Muscle layer of colon (tissue), 2 donors: ENCODE results near the gene FMN2.
A peak's percentile ranks its signal among the peaks of the same experiment; 100 is the strongest.

Experiments
- H3K27ac ChIP-seq: one replicate; pipeline ENCODE4 v1.7.0; 2013; ENCODE audit warnings: low read depth, mild to moderate bottlenecking, low read length, moderate library complexity
- H3K27me3 ChIP-seq, 2 donors: one replicate each; pipeline ENCODE4 v1.7.0; 2013; ENCODE audit warnings: low read length in 2 of 2, mild to moderate bottlenecking in 2 of 2; ENCODE audit not compliant: insufficient read depth in 2 of 2, control insufficient read depth in 1 of 2
- H3K36me3 ChIP-seq: one replicate; pipeline ENCODE4 v1.7.0; 2013; ENCODE audit warnings: mild to moderate bottlenecking, low read length; ENCODE audit not compliant: insufficient read depth
- H3K4me1 ChIP-seq: one replicate; pipeline ENCODE4 v1.7.0; 2013; ENCODE audit warnings: mild to moderate bottlenecking, low read length; ENCODE audit not compliant: insufficient read depth
- H3K4me3 ChIP-seq, 2 donors: one replicate each; pipeline ENCODE4 v1.7.0; 2013; ENCODE audit warnings: low read length in 2 of 2, low read depth in 1 of 2, mild to moderate bottlenecking in 1 of 2, moderate library complexity in 1 of 2
- H3K9ac ChIP-seq: one replicate; pipeline ENCODE4 v1.7.0; 2013; ENCODE audit warnings: low read length
- H3K9me3 ChIP-seq: one replicate; pipeline ENCODE4 v1.7.0; 2013; ENCODE audit warnings: mild to moderate bottlenecking, low read length
- donor health status: abdominal sarcoma.
- donor health status: Adenocarcinoma of cecum.

FMN2 gene

DNA sequence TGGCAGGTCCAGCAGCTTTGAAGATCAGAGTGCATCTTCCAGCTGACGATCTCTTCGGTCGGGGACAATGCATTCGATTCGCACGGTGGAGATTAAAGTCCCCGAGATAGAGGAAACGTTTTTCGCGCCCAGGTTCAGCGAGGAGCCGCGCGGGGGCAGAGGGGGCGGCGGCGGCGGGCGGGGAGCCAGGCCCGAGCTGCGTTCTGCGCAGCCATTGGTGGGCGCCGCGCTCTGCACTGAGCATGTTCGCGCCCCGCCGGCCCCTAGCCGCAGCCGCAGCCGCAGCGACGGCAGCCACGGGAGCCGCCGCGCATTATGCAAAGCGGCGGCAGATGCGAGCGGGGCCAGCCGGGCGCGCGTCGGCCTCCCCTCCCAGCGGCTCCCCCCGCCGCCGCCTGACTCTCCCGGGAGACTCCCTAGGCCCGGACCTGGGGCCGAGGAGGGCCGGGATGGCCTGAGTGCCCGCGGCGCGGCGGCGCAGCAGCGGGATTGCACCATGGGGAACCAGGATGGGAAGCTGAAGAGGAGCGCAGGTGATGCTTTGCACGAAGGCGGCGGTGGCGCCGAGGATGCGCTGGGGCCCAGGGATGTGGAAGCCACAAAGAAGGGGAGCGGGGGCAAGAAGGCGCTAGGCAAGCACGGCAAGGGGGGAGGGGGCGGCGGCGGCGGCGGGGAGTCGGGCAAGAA is at the start of gene FMN2:
Gene FMN2 (plus strand): TSS at position 270 of the 687 bp plus-strand sequence. CDS start 227 bp downstream, at position 497.
- no peak within 1 kb of the TSS for H3K9ac ChIP-seq
- no peaks in the 10 kb centered on the region for H3K36me3 ChIP-seq
- peak within 1 kb of the TSS; percentile 60 to 79 for H3K4me3 ChIP-seq
- H3K9me3 ChIP-seq: no peaks in the 10 kb centered on the region
- peaks cover 0 to 9% of the 10 kb centered on the region in 2 donors for H3K27me3 ChIP-seq
- peaks cover 10% of the 10 kb centered on the region for H3K4me1 ChIP-seq
- H3K27ac ChIP-seq: peak within 1 kb of the TSS; percentile 70

DNA sequence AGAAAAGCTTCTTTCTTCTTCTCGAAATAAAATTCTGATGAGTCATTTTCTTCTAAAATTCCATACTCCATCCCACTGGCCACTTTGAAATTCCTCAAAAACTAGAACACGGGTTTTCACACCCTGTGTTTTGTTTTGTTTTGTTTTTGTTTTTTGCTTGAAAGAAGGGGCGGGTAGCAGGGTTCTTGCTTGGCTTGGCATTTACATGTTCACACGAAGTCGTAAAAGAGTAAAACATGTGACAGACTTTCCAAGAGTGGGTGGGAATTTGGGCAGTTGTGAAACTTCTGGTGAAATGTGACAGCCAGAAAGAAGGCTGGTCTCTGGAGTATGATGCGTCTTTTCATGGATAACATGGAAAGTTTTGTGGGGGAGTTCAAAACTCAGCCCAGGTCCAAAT is 47.1 kb upstream of the FMN2 start:
- Histone ChIP-seq H3K4me1 (no peaks in the 10 kb centered on the region), H3K9ac (no peak overlapping the region), H3K9me3 (no peaks in the 10 kb centered on the region), H3K36me3 (no peaks in the 10 kb centered on the region), H3K27ac (no peak overlapping the region), H3K27me3 (no peaks in the 10 kb centered on the region), H3K4me3 (no peak overlapping the region)

DNA sequence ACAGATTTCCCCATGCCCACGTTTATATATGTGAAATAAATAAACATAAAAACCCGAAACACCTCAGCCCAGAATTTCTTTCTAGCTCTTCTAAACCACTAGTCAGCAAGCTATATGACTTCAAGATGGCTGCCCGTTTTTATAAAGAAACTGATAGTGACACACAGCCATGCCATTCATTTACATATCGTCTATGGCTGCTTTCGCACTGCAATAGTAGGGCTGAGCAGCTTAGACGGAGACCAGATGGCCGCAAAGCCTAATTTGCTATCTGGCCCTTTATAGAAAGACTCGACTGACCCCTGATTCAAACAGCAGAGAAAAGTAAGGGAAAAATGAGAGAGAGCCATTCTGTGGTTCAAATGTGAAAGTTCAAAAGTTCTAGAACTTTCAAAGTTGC is 45.7 kb upstream of the FMN2 start:
- Histone ChIP-seq H3K9ac (no peak overlapping the region), H3K4me1 (no peaks in the 10 kb centered on the region), H3K9me3 (no peaks in the 10 kb centered on the region), H3K36me3 (no peaks in the 10 kb centered on the region), H3K27ac (no peak overlapping the region), H3K4me3 (no peak overlapping the region), H3K27me3 (no peaks in the 10 kb centered on the region)

DNA sequence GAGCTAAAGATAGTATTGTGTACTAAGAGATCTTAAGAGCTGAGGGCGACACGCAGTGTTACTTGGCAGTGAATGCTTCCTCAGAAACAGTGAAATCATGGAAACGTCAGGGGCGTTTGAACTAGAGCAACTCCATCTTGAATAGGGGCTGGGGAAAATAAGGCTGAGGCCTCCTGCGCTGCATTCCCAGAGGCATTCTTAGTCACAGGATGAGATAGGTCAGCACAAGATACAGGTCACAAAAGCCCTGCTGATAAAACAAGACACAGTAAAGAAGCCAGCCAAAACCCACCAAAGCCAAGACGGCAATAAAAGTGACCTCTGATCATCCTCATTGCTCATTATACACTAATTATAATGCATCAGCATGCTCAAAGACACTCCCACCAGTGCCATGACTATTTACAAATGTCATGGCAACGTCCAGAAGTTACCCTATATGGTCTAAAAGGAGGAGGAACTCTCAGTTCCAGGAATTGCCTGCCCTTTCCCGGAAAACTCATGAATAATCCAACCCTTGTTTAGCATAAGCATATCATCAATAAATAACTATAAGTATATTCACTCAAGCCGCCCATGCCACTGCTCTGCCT is 37.5 kb upstream of the FMN2 start:
- Histone ChIP-seq H3K27ac (no peak overlapping the region), H3K9ac (no peak overlapping the region), H3K9me3 (no peaks in the 10 kb centered on the region)

DNA sequence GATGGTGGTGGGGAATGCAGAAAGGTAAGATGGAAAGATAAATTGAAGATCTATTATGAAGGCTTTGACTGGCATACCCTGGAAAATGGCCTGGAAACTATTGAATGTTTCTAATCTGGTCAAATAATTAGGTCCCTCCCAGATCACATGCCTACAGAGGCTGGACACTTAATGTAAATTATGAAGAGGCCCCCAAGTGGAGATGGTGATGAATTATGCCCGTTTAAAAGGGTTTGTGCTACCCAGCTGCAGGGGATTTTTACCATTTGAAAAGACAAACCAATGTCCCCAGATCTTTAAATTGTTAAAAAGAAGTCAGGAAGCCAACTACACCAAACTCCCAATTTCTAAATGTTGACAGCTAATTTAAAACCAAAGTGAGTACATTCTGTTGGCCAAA is 35.7 kb upstream of the FMN2 start:
- no peak overlapping the region for H3K9ac ChIP-seq
- no peak overlapping the region for H3K4me3 ChIP-seq
- no peaks in the 10 kb centered on the region for H3K4me1 ChIP-seq
- H3K27ac ChIP-seq: no peak overlapping the region
- H3K27me3 ChIP-seq: no peaks in the 10 kb centered on the region
- H3K36me3 ChIP-seq: no peaks in the 10 kb centered on the region
- H3K9me3 ChIP-seq: no peaks in the 10 kb centered on the region

More for the DNA sequence above, 37.5 kb upstream of the FMN2 start:
- Histone ChIP-seq H3K4me1 (no peaks in the 10 kb centered on the region), H3K4me3 (no peak overlapping the region), H3K27me3 (no peaks in the 10 kb centered on the region), H3K36me3 (no peaks in the 10 kb centered on the region)

DNA sequence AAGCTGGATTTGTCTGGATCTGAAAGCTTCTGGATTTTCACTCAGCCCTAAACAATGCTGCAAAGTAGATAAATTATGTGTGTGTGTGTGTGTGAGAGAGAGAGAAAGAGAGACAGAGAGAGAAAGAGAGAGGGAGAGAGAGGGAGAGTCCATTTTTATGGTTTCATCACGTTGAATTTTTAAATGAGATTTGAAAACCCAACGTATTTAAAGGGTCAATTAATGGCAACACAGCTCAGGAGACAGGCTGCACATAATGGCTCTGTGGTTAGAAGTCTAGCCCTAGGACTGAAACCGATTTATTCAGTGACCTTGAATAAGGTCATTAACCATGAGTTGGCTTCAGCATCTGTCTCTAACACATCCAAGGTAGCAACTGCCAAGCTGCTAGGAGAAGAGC is 35.3 kb upstream of the FMN2 start:
- Histone ChIP-seq H3K27ac (no peak overlapping the region), H3K27me3 (no peaks in the 10 kb centered on the region), H3K4me3 (no peak overlapping the region), H3K9me3 (no peaks in the 10 kb centered on the region), H3K9ac (no peak overlapping the region), H3K4me1 (no peaks in the 10 kb centered on the region), H3K36me3 (no peaks in the 10 kb centered on the region)

DNA sequence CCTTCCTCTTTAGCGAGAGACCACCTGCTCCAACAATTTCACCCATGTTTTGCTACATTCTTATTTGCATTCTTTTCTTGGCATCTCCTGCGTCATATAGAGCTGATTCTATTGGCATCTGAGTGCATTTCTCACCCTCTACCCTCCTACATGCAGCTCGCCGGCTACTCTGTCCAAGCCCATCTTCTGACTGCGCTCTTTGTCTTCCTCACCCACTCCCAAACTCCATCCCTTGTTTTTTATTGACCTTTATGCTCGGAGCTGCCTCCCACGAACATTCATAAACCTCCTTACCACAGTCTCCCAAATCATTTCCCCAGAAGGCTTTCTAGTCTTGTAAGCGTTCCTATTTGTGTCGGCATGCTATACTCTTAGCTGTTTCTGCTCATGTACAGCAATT is 33.6 kb upstream of the FMN2 start:
- no peak overlapping the region for H3K27ac ChIP-seq
- no peaks in the 10 kb centered on the region for H3K4me1 ChIP-seq
- no peak overlapping the region for H3K4me3 ChIP-seq
- no peaks in the 10 kb centered on the region for H3K9me3 ChIP-seq
- H3K36me3 ChIP-seq: no peaks in the 10 kb centered on the region
- no peaks in the 10 kb centered on the region for H3K27me3 ChIP-seq
- no peak overlapping the region for H3K9ac ChIP-seq

DNA sequence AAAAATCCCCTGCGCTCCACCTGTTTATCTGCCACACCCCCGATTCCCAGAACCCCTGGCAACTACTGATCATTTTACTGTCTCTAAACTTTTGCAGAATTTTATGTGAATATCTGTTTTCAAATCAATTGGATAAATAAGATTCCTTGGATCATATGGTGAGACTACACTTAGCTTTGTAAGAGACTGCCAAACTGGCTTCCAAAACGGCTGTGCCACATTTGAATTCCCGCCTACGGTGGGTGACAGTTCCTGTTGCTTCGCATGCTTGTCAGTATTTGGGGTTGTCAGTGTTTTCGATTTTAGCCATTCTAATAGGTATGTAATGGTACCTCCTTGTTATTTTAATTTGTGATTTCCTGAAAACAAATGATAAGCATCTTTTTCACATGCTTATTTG is 22.7 kb upstream of the FMN2 start:
- Histone ChIP-seq H3K27ac (no peak overlapping the region), H3K4me1 (no peaks in the 10 kb centered on the region), H3K9me3 (no peaks in the 10 kb centered on the region), H3K9ac (no peak overlapping the region), H3K4me3 (no peak overlapping the region), H3K36me3 (no peaks in the 10 kb centered on the region), H3K27me3 (no peaks in the 10 kb centered on the region)

DNA sequence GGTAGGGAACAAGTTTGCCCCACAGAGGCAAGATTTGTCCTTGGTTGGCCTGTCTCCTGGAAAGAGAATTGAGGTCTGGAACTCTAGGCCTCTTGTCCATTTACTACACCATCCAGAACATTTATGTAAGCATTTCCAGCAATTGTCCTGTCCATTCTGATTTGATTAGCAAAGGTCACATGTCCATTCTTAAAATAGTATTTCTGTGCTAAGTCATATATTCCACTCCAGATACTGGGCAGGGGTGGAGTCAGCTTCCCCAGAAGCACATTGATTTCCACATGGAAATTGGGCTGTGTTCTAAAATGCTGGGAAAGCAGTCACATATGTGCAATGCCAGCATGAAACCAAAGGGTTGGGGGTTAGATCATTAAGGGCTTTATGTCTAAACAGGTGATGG is 21.5 kb upstream of the FMN2 start:
- no peaks in the 10 kb centered on the region for H3K9me3 ChIP-seq
- no peak overlapping the region for H3K9ac ChIP-seq
- no peaks in the 10 kb centered on the region for H3K4me1 ChIP-seq
- H3K27ac ChIP-seq: no peak overlapping the region
- H3K27me3 ChIP-seq: no peaks in the 10 kb centered on the region
- H3K4me3 ChIP-seq: no peak overlapping the region
- no peaks in the 10 kb centered on the region for H3K36me3 ChIP-seq

DNA sequence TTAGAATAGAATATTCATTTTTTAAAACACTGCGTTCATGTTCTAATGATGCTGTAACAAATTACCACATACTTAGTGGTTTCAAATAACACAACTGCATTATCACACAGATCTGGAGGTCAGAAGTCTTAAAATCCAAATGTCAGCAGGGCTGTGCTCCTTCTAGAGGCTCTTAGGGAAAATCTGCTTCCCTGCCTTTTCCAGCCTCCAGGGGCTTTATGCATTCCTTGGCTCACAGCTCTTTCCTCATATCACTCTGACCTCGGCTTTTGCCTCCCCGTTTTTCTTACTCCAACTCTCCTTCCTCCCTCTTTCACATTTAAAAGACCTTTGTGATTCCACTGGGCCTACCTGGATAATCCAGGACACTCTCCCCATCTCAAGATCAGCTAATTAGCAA is 18.6 kb upstream of the FMN2 start:
- H3K9ac ChIP-seq: no peak overlapping the region
- H3K9me3 ChIP-seq: no peaks in the 10 kb centered on the region
- H3K4me1 ChIP-seq: no peaks in the 10 kb centered on the region
- no peaks in the 10 kb centered on the region for H3K27me3 ChIP-seq
- H3K4me3 ChIP-seq: no peak overlapping the region
- no peak overlapping the region for H3K27ac ChIP-seq
- H3K36me3 ChIP-seq: no peaks in the 10 kb centered on the region

DNA sequence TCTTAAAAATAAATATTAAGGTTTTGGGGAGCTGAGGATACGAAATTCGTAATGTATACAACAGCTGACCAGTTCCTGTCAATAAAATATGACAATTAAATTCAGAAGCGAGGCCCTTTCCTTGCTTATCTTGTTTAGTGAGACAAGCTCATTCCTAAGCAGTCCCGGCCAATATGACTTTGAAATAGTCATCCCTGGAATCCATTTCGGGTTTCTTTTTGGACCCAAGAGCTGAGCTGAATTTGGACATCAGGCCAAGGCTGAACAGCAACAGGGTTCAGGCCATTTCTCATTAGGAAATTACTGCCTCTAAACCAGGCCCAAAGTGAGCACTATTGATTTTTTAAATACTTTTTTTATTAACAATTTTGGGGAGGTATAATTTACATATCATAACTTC is 17.3 kb upstream of the FMN2 start:
- Histone ChIP-seq H3K36me3 (no peaks in the 10 kb centered on the region), H3K9me3 (no peaks in the 10 kb centered on the region), H3K4me3 (no peak overlapping the region), H3K27ac (no peak overlapping the region), H3K9ac (no peak overlapping the region), H3K4me1 (no peaks in the 10 kb centered on the region), H3K27me3 (no peaks in the 10 kb centered on the region)

DNA sequence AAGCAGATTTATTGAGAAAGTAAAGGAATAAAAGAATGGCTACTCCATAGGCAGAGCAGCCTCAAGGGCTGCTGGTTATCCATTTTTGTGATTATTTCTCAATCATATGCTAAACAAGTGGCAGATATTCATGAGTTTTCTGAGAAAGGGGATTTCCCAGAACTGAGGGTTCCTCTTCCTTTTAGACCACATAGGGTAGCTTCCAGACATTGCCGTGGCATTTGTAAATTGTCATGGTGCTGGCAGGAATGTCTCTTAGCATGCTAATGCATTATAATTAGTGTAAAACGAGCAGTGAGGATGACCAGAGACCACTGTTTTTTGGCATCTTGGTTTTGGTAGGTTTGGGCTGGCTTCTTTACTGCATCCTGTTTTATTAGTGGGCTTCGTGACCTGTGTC is 16.8 kb upstream of the FMN2 start:
- Histone ChIP-seq H3K27me3 (no peaks in the 10 kb centered on the region), H3K9ac (no peak overlapping the region), H3K4me1 (no peaks in the 10 kb centered on the region), H3K9me3 (no peaks in the 10 kb centered on the region), H3K4me3 (no peak overlapping the region), H3K36me3 (no peaks in the 10 kb centered on the region), H3K27ac (no peak overlapping the region)
